ENCODE measurements around the gene SALL4. TPM values are rescaled to one million over a fixed set of nuclear protein-coding genes. Genes with fewer than 3 reads are reported as not detected.
"Not testable (repeated sequence)": the region's sequence is repeated elsewhere in the genome, so short reads cannot be mapped to it uniquely, and the experiment has no call there.

The SALL4 gene
- total and polyA plus RNA-seq, 2 experiments from 2014 or later, result 122 to 227 TPM

- H3K27ac Mint-ChIP-seq, result no peak overlapping the region
- ATAC-seq, result no peak
Observed at GRCh38 chr20:51738877-51739447, 63.4 kb downstream of the SALL4 start.

GRCh38 chr20:51738261-51738660 lies 64.1 kb downstream of the SALL4 start:
- H3K27me3 Mint-ChIP-seq (ENCODE audit: insufficient read depth, low read depth, poor library complexity); H3K27ac Mint-ChIP-seq: not testable (repeated sequence)

More at GRCh38 chr20:51738877-51739447, 63.4 kb downstream of the SALL4 start:
- TF ChIP-seq STAT1 (IDR thresholded peaks at IDR 0.05; ENCODE audit: unreplicated experiment) (no peak), CREB1 (CRISPR knock-in tag; IDR thresholded peaks at IDR 0.05; ENCODE audit: low read depth) (no peak), ZNF114 (CRISPR knock-in tag; IDR thresholded peaks at IDR 0.05) (no peak), ETS1 (IDR thresholded peaks at IDR 0.05) (no peak), EZH2phosphoT487 (IDR thresholded peaks at IDR 0.05; ENCODE audit: unreplicated experiment) (no peak), POLR2AphosphoS5 (IDR thresholded peaks at IDR 0.05; ENCODE audit: low read depth) (no peak)
- no peaks in the 10 kb centered on the region for H3K36me3 ChIP-seq (ENCODE audit: insufficient read depth)
- no peaks in the 10 kb centered on the region for H4K20me1 ChIP-seq (replicated peaks; ENCODE audit: insufficient read depth)
- no peaks in the 10 kb centered on the region for H3F3A ChIP-seq (replicated peaks; ENCODE audit: low read depth)
- no peaks in the 10 kb centered on the region for H3K79me2 ChIP-seq (replicated peaks; ENCODE audit: insufficient read depth)
- no peaks in the 10 kb centered on the region for H3K9me2 ChIP-seq (ENCODE audit: insufficient read depth)
- H3K4me2 ChIP-seq, result no peak overlapping the region
- Mint-ChIP-seq H3K9me3 (no peaks in the 10 kb centered on the region), H3K4me1 (peaks cover 4% of the 10 kb centered on the region; the same call in 1 of the 3 replicates), H3K36me3 (ENCODE audit: low read depth) (no peaks in the 10 kb centered on the region), H3K4me3 (no peak overlapping the region), H3K27me3 (ENCODE audit: insufficient read depth, low read depth, poor library complexity) (peaks cover 3% of the 10 kb centered on the region)
- no peak overlapping the region for H3K27ac ChIP-seq (ENCODE audit: low read depth)
- H3K27me3 ChIP-seq (ENCODE audit: insufficient read depth), result no peaks in the 10 kb centered on the region
- H2AFZ ChIP-seq, result no peak overlapping the region
- no peaks in the 10 kb centered on the region for H3K4me1 ChIP-seq (ENCODE audit: insufficient read depth)
- no peak for DNase-seq (ENCODE audit: low spot score)
- H3K4me3 ChIP-seq, result no peak overlapping the region

GRCh38 chr20:51736947-51737346 lies 65.4 kb downstream of the SALL4 start:
- Histone ChIP-seq H3F3A (replicated peaks; ENCODE audit: low read depth) (no peaks in the 10 kb centered on the region), H3K4me2 (no peak overlapping the region), H2AFZ (no peak overlapping the region), H3K27me3 (ENCODE audit: insufficient read depth) (no peaks in the 10 kb centered on the region), H3K79me2 (replicated peaks; ENCODE audit: insufficient read depth) (no peaks in the 10 kb centered on the region), H3K4me1 (ENCODE audit: insufficient read depth) (no peaks in the 10 kb centered on the region), H3K27ac (ENCODE audit: low read depth) (no peak overlapping the region), H3K36me3 (ENCODE audit: insufficient read depth) (no peaks in the 10 kb centered on the region), H3K9me2 (ENCODE audit: insufficient read depth) (no peaks in the 10 kb centered on the region), H4K20me1 (replicated peaks; ENCODE audit: insufficient read depth) (no peaks in the 10 kb centered on the region), H3K4me3 (no peak overlapping the region)
- no peaks in the 10 kb centered on the region for H3K36me3 Mint-ChIP-seq (ENCODE audit: low read depth)
- H3K4me1 Mint-ChIP-seq, result peaks cover 7% of the 10 kb centered on the region; the same call in 2 of the 3 replicates
- peaks cover 3% of the 10 kb centered on the region for H3K27me3 Mint-ChIP-seq (ENCODE audit: insufficient read depth, low read depth, poor library complexity)
- no peaks in the 10 kb centered on the region for H3K9me3 Mint-ChIP-seq
- no peak overlapping the region for H3K4me3 Mint-ChIP-seq
- ATAC-seq, result no peak; the same call in 2 of the 3 replicates
- DNase-seq (ENCODE audit: low spot score), result no peak
- no peak overlapping the region for H3K27ac Mint-ChIP-seq
- TF ChIP-seq JUNB (IDR thresholded peaks at IDR 0.05; ENCODE audit: unreplicated experiment) (no peak), ETS1 (IDR thresholded peaks at IDR 0.05) (no peak), EZH2 (IDR thresholded peaks at IDR 0.05; ENCODE audit: low read depth, unreplicated experiment) (no peak), ZNF462 (CRISPR knock-in tag; IDR thresholded peaks at IDR 0.05) (no peak)

More at GRCh38 chr20:51738261-51738660, 64.1 kb downstream of the SALL4 start:
- not testable (repeated sequence) for H3K4me1 Mint-ChIP-seq; H3K36me3 Mint-ChIP-seq (ENCODE audit: low read depth); H3K4me3 Mint-ChIP-seq; H3K27me3 ChIP-seq (ENCODE audit: insufficient read depth); H3K9me2 ChIP-seq (ENCODE audit: insufficient read depth); H2AFZ ChIP-seq; H3K9me3 Mint-ChIP-seq; ATAC-seq; H3K4me2 ChIP-seq; H3K4me1 ChIP-seq (ENCODE audit: insufficient read depth); H4K20me1 ChIP-seq (replicated peaks; ENCODE audit: insufficient read depth); DNase-seq (ENCODE audit: low spot score); H3K36me3 ChIP-seq (ENCODE audit: insufficient read depth); H3K79me2 ChIP-seq (replicated peaks; ENCODE audit: insufficient read depth); H3K4me3 ChIP-seq; H3F3A ChIP-seq (replicated peaks; ENCODE audit: low read depth); H3K27ac ChIP-seq (ENCODE audit: low read depth)

All from GM23338 (cell line).